PFSK-1 (cell line): Measurements from ENCODE around the gene RHOJ.

ENCODE experiments used
- FOXP2 ChIP-seq: optimal IDR thresholded peaks from 2 replicates; pipeline ENCODE3; 2011; ENCODE audit warnings: borderline replicate concordance, control low read depth, inconsistent platforms; ENCODE audit not compliant: insufficient read depth; ENCODE audit errors: extremely low read length, extremely low read depth
- POLR2AphosphoS5 ChIP-seq: IDR thresholded peaks from 2 replicates; pipeline ENCODE4 v1.6.1; 2012; ENCODE audit warnings: low read depth, mild to moderate bottlenecking, control low read depth, low read length, moderate library complexity
- SIN3A ChIP-seq: IDR thresholded peaks from 2 replicates; pipeline ENCODE4 v1.6.1; 2012; ENCODE audit warnings: mild to moderate bottlenecking, low read length, moderate library complexity, borderline replicate concordance; ENCODE audit not compliant: insufficient read depth
- TAF1 ChIP-seq: IDR thresholded peaks from 2 replicates; pipeline ENCODE4 v1.6.1; 2012; ENCODE audit warnings: low read length, control low read depth, borderline replicate concordance; ENCODE audit not compliant: insufficient read depth
- TF ChIP-seq, protein P1 (sequence below), 2 experiments: IDR thresholded peaks; 2 replicates each; pipeline versions ENCODE4 v1.6.1 to v1.8.0; 2011 to 2012; ENCODE audit warnings: low read depth in 2 of 2, low read length in 2 of 2, control low read depth in 1 of 2, inconsistent platforms in 1 of 2, mild to moderate bottlenecking in 1 of 2, moderate library complexity in 1 of 2; ENCODE audit not compliant: insufficient read depth in 1 of 2

GRCh38 chr14:63180011-63180410 lies 24.2 kb upstream of the RHOJ start:
- TF ChIP-seq POLR2AphosphoS5 = no peak
- TF ChIP-seq, protein P1, sequence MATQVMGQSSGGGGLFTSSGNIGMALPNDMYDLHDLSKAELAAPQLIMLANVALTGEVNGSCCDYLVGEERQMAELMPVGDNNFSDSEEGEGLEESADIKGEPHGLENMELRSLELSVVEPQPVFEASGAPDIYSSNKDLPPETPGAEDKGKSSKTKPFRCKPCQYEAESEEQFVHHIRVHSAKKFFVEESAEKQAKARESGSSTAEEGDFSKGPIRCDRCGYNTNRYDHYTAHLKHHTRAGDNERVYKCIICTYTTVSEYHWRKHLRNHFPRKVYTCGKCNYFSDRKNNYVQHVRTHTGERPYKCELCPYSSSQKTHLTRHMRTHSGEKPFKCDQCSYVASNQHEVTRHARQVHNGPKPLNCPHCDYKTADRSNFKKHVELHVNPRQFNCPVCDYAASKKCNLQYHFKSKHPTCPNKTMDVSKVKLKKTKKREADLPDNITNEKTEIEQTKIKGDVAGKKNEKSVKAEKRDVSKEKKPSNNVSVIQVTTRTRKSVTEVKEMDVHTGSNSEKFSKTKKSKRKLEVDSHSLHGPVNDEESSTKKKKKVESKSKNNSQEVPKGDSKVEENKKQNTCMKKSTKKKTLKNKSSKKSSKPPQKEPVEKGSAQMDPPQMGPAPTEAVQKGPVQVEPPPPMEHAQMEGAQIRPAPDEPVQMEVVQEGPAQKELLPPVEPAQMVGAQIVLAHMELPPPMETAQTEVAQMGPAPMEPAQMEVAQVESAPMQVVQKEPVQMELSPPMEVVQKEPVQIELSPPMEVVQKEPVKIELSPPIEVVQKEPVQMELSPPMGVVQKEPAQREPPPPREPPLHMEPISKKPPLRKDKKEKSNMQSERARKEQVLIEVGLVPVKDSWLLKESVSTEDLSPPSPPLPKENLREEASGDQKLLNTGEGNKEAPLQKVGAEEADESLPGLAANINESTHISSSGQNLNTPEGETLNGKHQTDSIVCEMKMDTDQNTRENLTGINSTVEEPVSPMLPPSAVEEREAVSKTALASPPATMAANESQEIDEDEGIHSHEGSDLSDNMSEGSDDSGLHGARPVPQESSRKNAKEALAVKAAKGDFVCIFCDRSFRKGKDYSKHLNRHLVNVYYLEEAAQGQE (IDR thresholded peaks at IDR 0.05; ENCODE audit: insufficient read depth in 1 of 2, low read depth in 2 of 2, low read length in 2 of 2) = no peak
- no peak for TF ChIP-seq TAF1
- TF ChIP-seq SIN3A = no peak
- no peak for TF ChIP-seq FOXP2
